H9 (cell line): Measurements from ENCODE around the gene GCHFR. TPM values are rescaled to one million over a fixed set of nuclear protein-coding genes. Genes with fewer than 3 reads are reported as not detected.

Source experiments
- DNase-seq: peaks from one replicate; pipeline ENCODE4 v3.0.0-alpha.2; 2017
- H2AFZ ChIP-seq: one replicate; pipeline ENCODE4 v1.6.1; 2013; ENCODE audit warnings: mild to moderate bottlenecking, low read length, control low read depth, moderate library complexity
- H2AK5ac ChIP-seq: 2 replicates; pipeline ENCODE4 v1.6.1; 2013; ENCODE audit warnings: low read length, control low read depth, mixed read lengths; ENCODE audit not compliant: insufficient read length
- H2BK120ac ChIP-seq: one replicate; pipeline ENCODE4 v1.6.1; 2013; ENCODE audit warnings: low read depth, mild to moderate bottlenecking, low read length, control low read depth, inconsistent platforms; ENCODE audit not compliant: poor library complexity, severe bottlenecking
- H2BK12ac ChIP-seq: 2 replicates; pipeline ENCODE4 v1.6.1; 2013; ENCODE audit warnings: low read length, control low read depth, mixed read lengths, low read depth; ENCODE audit not compliant: insufficient read length
- H2BK15ac ChIP-seq: 2 replicates; pipeline ENCODE4 v1.6.1; 2013; ENCODE audit warnings: low read depth, low read length, control low read depth
- H2BK20ac ChIP-seq: one replicate; pipeline ENCODE4 v1.6.1; 2013; ENCODE audit warnings: low read depth, mild to moderate bottlenecking, low read length, control low read depth, inconsistent platforms; ENCODE audit not compliant: poor library complexity, severe bottlenecking
- H2BK5ac ChIP-seq: 2 replicates; pipeline ENCODE4 v1.6.1; 2013; ENCODE audit warnings: low read length, control low read depth, mixed read lengths; ENCODE audit not compliant: insufficient read length
- H3K14ac ChIP-seq: 2 replicates; pipeline ENCODE4 v1.6.1; 2013; ENCODE audit warnings: low read length, control low read depth; ENCODE audit not compliant: insufficient read depth
- H3K18ac ChIP-seq: 2 replicates; pipeline ENCODE4 v1.6.1; 2013; ENCODE audit warnings: low read depth, mild to moderate bottlenecking, mixed read lengths, low read length, control low read depth; ENCODE audit not compliant: insufficient read length
- H3K23ac ChIP-seq: 2 replicates; pipeline ENCODE4 v1.6.1; 2013; ENCODE audit warnings: low read length, control low read depth, mixed read lengths, low read depth; ENCODE audit not compliant: insufficient read length
- H3K23me2 ChIP-seq: 2 replicates; pipeline ENCODE4 v1.6.1; 2013; ENCODE audit warnings: low read depth, mild to moderate bottlenecking, mixed read lengths, low read length, control low read depth; ENCODE audit not compliant: insufficient read length, poor library complexity, severe bottlenecking
- H3K27ac ChIP-seq: 2 replicates; pipeline ENCODE4 v1.5.1; 2013; ENCODE audit warnings: low read length, control low read depth, mixed read lengths, low read depth; ENCODE audit not compliant: insufficient read length
- H3K27me3 ChIP-seq: 2 replicates; pipeline ENCODE4 v1.6.1; 2013; ENCODE audit warnings: low read length, control low read depth, inconsistent platforms; ENCODE audit not compliant: insufficient read depth
- H3K4ac ChIP-seq: 2 replicates; pipeline ENCODE4 v1.6.1; 2013; ENCODE audit warnings: low read depth, mild to moderate bottlenecking, control low read depth, inconsistent platforms, low read length, moderate library complexity
- H3K4me1 ChIP-seq: 2 replicates; pipeline ENCODE4 v1.6.1; 2013; ENCODE audit warnings: low read length, control low read depth, inconsistent platforms; ENCODE audit not compliant: insufficient read depth
- H3K4me2 ChIP-seq: 2 replicates; pipeline ENCODE4 v1.6.1; 2013; ENCODE audit warnings: low read length, control low read depth, mixed read lengths; ENCODE audit not compliant: insufficient read length, insufficient read depth
- H3K56ac ChIP-seq: 2 replicates; pipeline ENCODE4 v1.6.1; 2013; ENCODE audit warnings: low read depth, mild to moderate bottlenecking, mixed read lengths, low read length, control low read depth; ENCODE audit not compliant: insufficient read length
- H3K79me1 ChIP-seq: 2 replicates; pipeline ENCODE4 v1.6.1; 2013; ENCODE audit warnings: low read depth, mild to moderate bottlenecking, moderate library complexity, low read length, control low read depth, inconsistent platforms; ENCODE audit not compliant: insufficient read depth, poor library complexity, severe bottlenecking
- H3K79me2 ChIP-seq: 2 replicates; pipeline ENCODE4 v1.6.1; 2013; ENCODE audit warnings: low read length, control low read depth, inconsistent platforms; ENCODE audit not compliant: insufficient read depth
- H3K9ac ChIP-seq: 2 replicates; pipeline ENCODE4 v1.6.1; 2013; ENCODE audit warnings: low read length, control low read depth, mixed read lengths; ENCODE audit not compliant: insufficient read length; ENCODE audit errors: extremely low read depth
- H3K9me3 ChIP-seq: one replicate; pipeline ENCODE4 v1.6.1; 2013; ENCODE audit warnings: low read depth, low read length, inconsistent platforms; ENCODE audit not compliant: control insufficient read depth
- H3T11ph ChIP-seq: one replicate; pipeline ENCODE4 v1.6.1; 2013; ENCODE audit warnings: mild to moderate bottlenecking, low read length, control low read depth, inconsistent platforms
- H4K20me1 ChIP-seq: one replicate; pipeline ENCODE4 v1.6.1; 2013; ENCODE audit not compliant: control insufficient read depth, insufficient read length, insufficient read depth
- H4K5ac ChIP-seq: 2 replicates; pipeline ENCODE4 v1.6.1; 2013; ENCODE audit warnings: low read depth, mild to moderate bottlenecking, mixed read lengths, low read length, control low read depth; ENCODE audit not compliant: insufficient read length
- H4K8ac ChIP-seq: replicated peaks from 2 replicates; pipeline ENCODE4 v1.6.1; 2013; ENCODE audit warnings: low read length, control low read depth, mixed read lengths, low read depth; ENCODE audit not compliant: insufficient read length
- H4K91ac ChIP-seq: 2 replicates; pipeline ENCODE4 v1.6.1; 2013; ENCODE audit warnings: low read depth, mild to moderate bottlenecking, moderate library complexity, mixed read lengths, low read length, control low read depth; ENCODE audit not compliant: insufficient read length
- H3K27ac Mint-ChIP-seq, 3 experiments: 2 replicates in 2 of 3; 3 replicates in 1 of 3; pipeline ENCODE4 v1.8.0; 2020 to 2021; ENCODE audit warnings: mixed read lengths in 3 of 3, mild to moderate bottlenecking in 1 of 3, moderate library complexity in 1 of 3
- H3K27me3 Mint-ChIP-seq: 2 replicates; pipeline ENCODE4 v1.8.0; 2021; ENCODE audit warnings: low read depth, mild to moderate bottlenecking, moderate library complexity, mixed read lengths
- H3K36me3 Mint-ChIP-seq, 3 experiments: 2 replicates in 2 of 3; 3 replicates in 1 of 3; pipeline ENCODE4 v1.8.0; 2020 to 2021; ENCODE audit warnings: low read depth in 3 of 3, mixed read lengths in 3 of 3; ENCODE audit not compliant: insufficient read depth in 1 of 3
- H3K4me1 Mint-ChIP-seq, 2 experiments: 2 replicates each; pipeline ENCODE4 v1.8.0; 2020; ENCODE audit warnings: mixed read lengths in 2 of 2
- H3K4me3 Mint-ChIP-seq, 2 experiments: 2 replicates in 1 of 2; 3 replicates in 1 of 2; pipeline ENCODE4 v1.8.0; 2020 to 2021; ENCODE audit warnings: mild to moderate bottlenecking in 2 of 2, mixed read lengths in 2 of 2, moderate library complexity in 1 of 2
- H3K9me3 Mint-ChIP-seq, 2 experiments: 2 replicates in 1 of 2; 3 replicates in 1 of 2; pipeline ENCODE4 v1.8.0; 2020; ENCODE audit warnings: mild to moderate bottlenecking in 2 of 2, mixed read lengths in 2 of 2, moderate library complexity in 1 of 2
- CTCF ChIP-seq: fragments of 200-600 bp; sonication (generic); conservative IDR thresholded peaks from 3 replicates; pipeline ENCODE4 v1.8.0; 2021; ENCODE audit warnings: antibody characterized with exemption, mild to moderate bottlenecking
- WGBS: extraction: QIAGEN DNeasy Blood & Tissue Kit; methylation state at CpG from one replicate; pipeline ENCODE4 v1.1.7; 2013; ENCODE audit warnings: missing lambda C conversion rate, low lambda C conversion rate, mixed read lengths; ENCODE audit not compliant: insufficient read length; ENCODE audit errors: extremely low coverage; 5-methylcytosine and 5-hydroxymethylcytosine counted together
- total RNA-seq: library from RNA; stranded (reverse); gene quantifications from 2 replicates; pipeline ENCODE4 v1.2.1, GENCODE V29; 2021

GCHFR gene
- total RNA-seq, 1 experiment from 2014 or later, result 37.0 TPM

- no peaks in the 10 kb centered on the region for H3K79me1 ChIP-seq
- no peaks in the 10 kb centered on the region for H3K79me2 ChIP-seq
- no peak for DNase-seq
- TF ChIP-seq CTCF, result no peak
- Mint-ChIP-seq H3K4me1 (peaks cover 2 to 9% of the 10 kb centered on the region in 2 experiments; a peak in 2 of 4 replicates), H3K27me3 (no peaks in the 10 kb centered on the region), H3K36me3 (peaks cover 4 to 24% (median 23%) of the 10 kb centered on the region in 3 experiments; a peak in 5 of 7 replicates), H3K27ac (no peak overlapping the region; a peak in 1 of 7 replicates), H3K9me3 (no peaks in the 10 kb centered on the region), H3K4me3 (no peak overlapping the region)
- H2BK20ac ChIP-seq, result no peak overlapping the region
- no peak overlapping the region for H3K27ac ChIP-seq
- no peak overlapping the region for H2BK15ac ChIP-seq
- H3K56ac ChIP-seq, result no peak overlapping the region
- no peak overlapping the region for H4K5ac ChIP-seq
- no peak overlapping the region for H2BK12ac ChIP-seq
- no peak overlapping the region for H2BK120ac ChIP-seq
- H3K23me2 ChIP-seq, result no peaks in the 10 kb centered on the region
- no peak overlapping the region for H4K91ac ChIP-seq
- no peak overlapping the region for H2AFZ ChIP-seq
- H2BK5ac ChIP-seq, result no peak overlapping the region
- no peak overlapping the region for H4K8ac ChIP-seq
- H3K4me1 ChIP-seq, result no peaks in the 10 kb centered on the region
- WGBS, result no CpG with 5 or more reads among the region's 4 CpGs
- no peak overlapping the region for H3K4me2 ChIP-seq
- H3K9ac ChIP-seq, result no peak overlapping the region
- no peaks in the 10 kb centered on the region for H4K20me1 ChIP-seq
- H3K14ac ChIP-seq, result no peak overlapping the region
- no peak overlapping the region for H2AK5ac ChIP-seq
- no peak overlapping the region for H3T11ph ChIP-seq
- H3K18ac ChIP-seq, result no peak overlapping the region
- no peaks in the 10 kb centered on the region for H3K27me3 ChIP-seq
- no peak overlapping the region for H3K4ac ChIP-seq
- H3K23ac ChIP-seq, result no peak overlapping the region
- H3K9me3 ChIP-seq, result no peaks in the 10 kb centered on the region
These were observed 14.7 kb upstream of the GCHFR start for GRCh38 chr15:40749151-40749630.
